Activated CD8-positive, alpha-beta memory T cell treated with anti-CD3 and anti-CD28 coated beads for 24 hours (primary cell): ENCODE data around the gene ZNF688.
"Not testable (repeated sequence)": the region's sequence is repeated elsewhere in the genome, so short reads cannot be mapped to it uniquely, and the experiment has no call there.

Experiments
- DNase-seq: peaks from one replicate; pipeline ENCODE4 v3.0.0-alpha.2; 2020

ZNF688 gene

GRCh38 chr16:30555315-30556124 lies 16.0 kb downstream of the ZNF688 start:
- DNase-seq: no peak

- DNase-seq: no peak
Measured at GRCh38 chr16:30554557-30555314, 16.8 kb downstream of the ZNF688 start.

GRCh38 chr16:30553393-30553899 lies 18.1 kb downstream of the ZNF688 start:
- DNase-seq: no peak

GRCh38 chr16:30552956-30553355 lies 18.6 kb downstream of the ZNF688 start:
- no peak for DNase-seq

GRCh38 chr16:30551781-30552180 lies 19.7 kb downstream of the ZNF688 start:
- DNase-seq: peak; percentile 80

- no peak for DNase-seq
Measured at GRCh38 chr16:30548416-30549253, 22.9 kb downstream of the ZNF688 start.

- DNase-seq: no peak
Measured at GRCh38 chr16:30546115-30546514, 25.4 kb downstream of the ZNF688 start.

GRCh38 chr16:30543067-30543466 lies 28.4 kb downstream of the ZNF688 start:
- DNase-seq: no peak

- DNase-seq: no peak
Measured at GRCh38 chr16:30541502-30542329, 29.8 kb downstream of the ZNF688 start.

GRCh38 chr16:30540916-30541464 lies 30.5 kb downstream of the ZNF688 start:
- DNase-seq: not testable (repeated sequence)

- not testable (repeated sequence) for DNase-seq
Measured at GRCh38 chr16:30539986-30540526, 31.5 kb downstream of the ZNF688 start.

- no peak for DNase-seq
Measured at GRCh38 chr16:30539000-30539964, 32.2 kb downstream of the ZNF688 start.

- not testable (repeated sequence) for DNase-seq
Measured at GRCh38 chr16:30536391-30537024, 35.0 kb downstream of the ZNF688 start.

GRCh38 chr16:30535777-30536190 lies 35.7 kb downstream of the ZNF688 start:
- peak; percentile 87 for DNase-seq

- DNase-seq: no peak
Measured at GRCh38 chr16:30535106-30535776, 36.3 kb downstream of the ZNF688 start.

GRCh38 chr16:30534368-30535105 lies 37.0 kb downstream of the ZNF688 start, which contains the start of gene ZNF747:
Gene ZNF747, minus strand, starts transcription at chr16:30534858. Its CDS starts 179 bp downstream, at chr16:30534679.
- DNase-seq: peak; percentile 96

GRCh38 chr16:30533748-30534367 lies 37.7 kb downstream of the ZNF688 start:
- no peak for DNase-seq

- no peak for DNase-seq
Measured at GRCh38 chr16:30533146-30533522, 38.4 kb downstream of the ZNF688 start.
